ENCODE data around the gene HIPK4.
A peak's percentile ranks its signal among the peaks of the same experiment; 100 is the strongest.

Gene HIPK4

DNA sequence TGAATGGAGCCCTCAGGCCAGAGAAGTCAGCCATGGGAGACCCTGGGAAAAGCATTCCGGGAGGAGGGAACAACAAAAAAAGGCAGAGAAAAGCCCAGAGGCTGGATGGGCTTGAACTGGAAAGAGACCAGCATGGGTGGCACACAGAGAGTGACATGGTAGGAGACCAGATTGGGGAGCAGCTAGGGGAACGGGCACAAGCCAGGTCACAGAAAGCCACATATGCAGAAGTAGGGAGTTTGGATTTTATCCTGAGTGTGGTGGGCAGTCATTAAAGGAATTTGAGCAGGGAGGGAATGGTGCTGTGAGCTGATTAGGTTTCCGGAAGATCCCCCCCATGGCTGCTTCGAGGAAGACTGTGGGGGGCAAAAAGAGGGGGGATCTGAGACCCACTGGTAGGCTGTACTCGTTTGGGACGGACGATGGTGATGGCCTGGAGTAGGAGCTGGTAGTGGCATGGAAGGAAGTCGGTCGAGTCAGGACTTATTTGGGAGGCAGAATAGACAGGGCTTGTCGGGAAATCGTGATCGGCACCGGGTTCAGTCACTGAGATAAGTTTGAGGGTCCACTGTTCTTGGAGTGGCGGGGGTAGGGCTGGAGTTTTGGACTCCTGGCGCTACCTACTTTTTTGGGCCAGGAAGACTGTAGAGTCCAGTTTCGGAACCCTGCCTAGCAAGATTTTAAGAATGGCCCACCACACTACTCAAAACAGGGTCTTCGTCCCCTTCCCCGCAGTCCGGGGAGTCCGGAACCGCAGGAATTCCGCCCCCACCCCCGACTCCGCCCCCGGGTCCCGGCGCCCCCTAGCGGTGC is 34.9 kb upstream of the HIPK4 start:
- TF ChIP-seq CTCF (conservative IDR thresholded peaks at IDR 0.05; ENCODE audit: low read length), result no peak
- TF ChIP-seq EZH2phosphoT487 (IDR thresholded peaks at IDR 0.05; ENCODE audit: borderline replicate concordance), result no peak
- Histone ChIP-seq H3K4me1 (ENCODE audit: insufficient read depth, low read length, poor library complexity, severe bottlenecking) (peaks cover 16% of the 10 kb centered on the region), H2AFZ (ENCODE audit: low read length) (peak overlapping the region; percentile 93), H3K9ac (ENCODE audit: low read depth, low read length, poor library complexity, severe bottlenecking) (peak overlapping the region; percentile 85), H3F3A (ENCODE audit: low read depth) (no peaks in the 10 kb centered on the region), H3K4me2 (ENCODE audit: low read depth, low read length, poor library complexity, severe bottlenecking) (peak overlapping the region; percentile 99), H3K36me3 (ENCODE audit: insufficient read depth, low read length) (no peaks in the 10 kb centered on the region), H3K4me3 (ENCODE audit: low read length, poor library complexity, severe bottlenecking) (peak overlapping the region; percentile 88), H3K79me2 (ENCODE audit: insufficient read depth, low read length) (peaks cover 7% of the 10 kb centered on the region; the same call in 1 of the 2 replicates), H3K9me2 (replicated peaks; ENCODE audit: low read depth, low read length) (no peaks in the 10 kb centered on the region), H3K27me3 (ENCODE audit: insufficient read depth, low read length, poor library complexity, severe bottlenecking) (no peaks in the 10 kb centered on the region), H3K9me3 (ENCODE audit: insufficient read depth, low read depth, low read length) (no peaks in the 10 kb centered on the region), H4K20me1 (ENCODE audit: insufficient read depth, low read length, poor library complexity, severe bottlenecking) (no peaks in the 10 kb centered on the region)

- no peak overlapping the region for H2AFZ ChIP-seq (ENCODE audit: low read length)
- peaks cover 7% of the 10 kb centered on the region; the same call in 1 of the 2 replicates for H3K79me2 ChIP-seq (ENCODE audit: insufficient read depth, low read length)
- peak overlapping the region; percentile 88 for H3K4me3 ChIP-seq (ENCODE audit: low read length, poor library complexity, severe bottlenecking)
- no peak overlapping the region for H3K4me2 ChIP-seq (ENCODE audit: low read depth, low read length, poor library complexity, severe bottlenecking)
- H3F3A ChIP-seq (ENCODE audit: low read depth), result no peaks in the 10 kb centered on the region
- peaks cover 16% of the 10 kb centered on the region for H3K4me1 ChIP-seq (ENCODE audit: insufficient read depth, low read length, poor library complexity, severe bottlenecking)
- H3K9ac ChIP-seq (ENCODE audit: low read depth, low read length, poor library complexity, severe bottlenecking), result no peak overlapping the region
- H3K9me3 ChIP-seq (ENCODE audit: insufficient read depth, low read depth, low read length), result no peaks in the 10 kb centered on the region
- TF ChIP-seq EZH2phosphoT487 (IDR thresholded peaks at IDR 0.05; ENCODE audit: borderline replicate concordance) (no peak), CTCF (conservative IDR thresholded peaks at IDR 0.05; ENCODE audit: low read length) (no peak)
- no peaks in the 10 kb centered on the region for H3K27me3 ChIP-seq (ENCODE audit: insufficient read depth, low read length, poor library complexity, severe bottlenecking)
- no peaks in the 10 kb centered on the region for H3K9me2 ChIP-seq (replicated peaks; ENCODE audit: low read depth, low read length)
- H3K36me3 ChIP-seq (ENCODE audit: insufficient read depth, low read length), result no peaks in the 10 kb centered on the region
- no peaks in the 10 kb centered on the region for H4K20me1 ChIP-seq (ENCODE audit: insufficient read depth, low read length, poor library complexity, severe bottlenecking)
Observed at GRCh38 chr19:40423938-40424337, 34.0 kb upstream of the HIPK4 start.

DNA sequence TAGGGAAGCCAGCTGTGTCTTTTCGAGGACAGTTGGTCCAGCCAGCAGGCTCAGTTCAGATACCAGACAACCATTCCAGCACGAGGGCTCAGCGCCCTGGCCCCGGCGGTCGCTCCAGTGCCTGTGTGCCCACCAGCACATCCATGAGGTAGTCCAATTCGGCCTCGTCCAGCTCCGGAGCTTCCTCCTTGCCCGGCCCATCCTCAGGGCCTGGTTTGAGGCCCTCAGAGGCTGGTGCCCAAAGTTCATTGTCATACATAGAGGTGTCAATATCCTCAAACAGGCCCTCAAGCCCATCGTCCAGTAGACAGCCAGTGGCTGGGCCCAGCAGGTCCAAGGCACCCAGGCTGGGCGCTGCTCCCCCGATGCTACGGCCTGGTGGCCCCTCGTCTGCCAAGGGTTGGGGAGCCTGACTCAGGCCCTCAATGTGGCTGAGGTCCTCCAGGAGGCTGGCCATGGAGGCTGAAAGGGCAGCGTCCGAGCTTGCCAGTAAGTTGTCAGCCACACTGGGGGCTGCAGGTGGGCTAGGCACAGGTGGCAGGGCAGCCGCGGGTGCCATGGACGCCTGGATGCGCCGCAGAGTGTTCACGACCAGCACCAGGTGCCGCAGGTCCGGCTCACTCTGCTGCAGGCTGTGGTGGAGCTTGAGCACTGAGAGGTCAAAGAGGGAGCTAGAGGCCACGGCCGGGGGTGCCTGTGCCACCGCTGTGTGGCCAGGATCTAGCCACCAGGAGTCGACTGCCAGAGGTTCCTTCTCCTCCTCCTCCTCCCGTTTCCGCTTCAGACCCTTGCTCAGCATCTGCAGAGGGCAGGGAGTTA is 33.0 kb upstream of the HIPK4 start:
- H3F3A ChIP-seq (ENCODE audit: low read depth), result no peaks in the 10 kb centered on the region
- H3K4me3 ChIP-seq (ENCODE audit: low read length, poor library complexity, severe bottlenecking), result no peak overlapping the region
- H3K4me1 ChIP-seq (ENCODE audit: insufficient read depth, low read length, poor library complexity, severe bottlenecking), result peaks cover 16% of the 10 kb centered on the region
- no peaks in the 10 kb centered on the region for H3K36me3 ChIP-seq (ENCODE audit: insufficient read depth, low read length)
- no peaks in the 10 kb centered on the region for H4K20me1 ChIP-seq (ENCODE audit: insufficient read depth, low read length, poor library complexity, severe bottlenecking)
- no peak overlapping the region for H2AFZ ChIP-seq (ENCODE audit: low read length)
- H3K9me3 ChIP-seq (ENCODE audit: insufficient read depth, low read depth, low read length), result no peaks in the 10 kb centered on the region
- no peaks in the 10 kb centered on the region for H3K27me3 ChIP-seq (ENCODE audit: insufficient read depth, low read length, poor library complexity, severe bottlenecking)
- H3K79me2 ChIP-seq (ENCODE audit: insufficient read depth, low read length), result peaks cover 7% of the 10 kb centered on the region; the same call in 1 of the 2 replicates
- no peak overlapping the region for H3K4me2 ChIP-seq (ENCODE audit: low read depth, low read length, poor library complexity, severe bottlenecking)
- H3K9me2 ChIP-seq (replicated peaks; ENCODE audit: low read depth, low read length), result no peaks in the 10 kb centered on the region
- TF ChIP-seq EZH2phosphoT487 (IDR thresholded peaks at IDR 0.05; ENCODE audit: borderline replicate concordance), result no peak
- TF ChIP-seq CTCF (conservative IDR thresholded peaks at IDR 0.05; ENCODE audit: low read length), result no peak
- H3K9ac ChIP-seq (ENCODE audit: low read depth, low read length, poor library complexity, severe bottlenecking), result no peak overlapping the region
